T-helper 1 cell (primary cell): ENCODE results near the gene TTC13.
"Not testable (repeated sequence)": the region's sequence is repeated elsewhere in the genome, so short reads cannot be mapped to it uniquely, and the experiment has no call there.

Experiments used
- DNase-seq, 5 donors: peaks; one replicate each; pipeline ENCODE4 v3.0.0-alpha.2; 2012 to 2020

The TTC13 gene

GRCh38 chr1:230992100-230992774, 13.6 kb upstream of the TTC13 start:
- no peak for DNase-seq

GRCh38 chr1:230987448-230987847, 8.8 kb upstream of the TTC13 start:
- no peak for DNase-seq

DNA sequence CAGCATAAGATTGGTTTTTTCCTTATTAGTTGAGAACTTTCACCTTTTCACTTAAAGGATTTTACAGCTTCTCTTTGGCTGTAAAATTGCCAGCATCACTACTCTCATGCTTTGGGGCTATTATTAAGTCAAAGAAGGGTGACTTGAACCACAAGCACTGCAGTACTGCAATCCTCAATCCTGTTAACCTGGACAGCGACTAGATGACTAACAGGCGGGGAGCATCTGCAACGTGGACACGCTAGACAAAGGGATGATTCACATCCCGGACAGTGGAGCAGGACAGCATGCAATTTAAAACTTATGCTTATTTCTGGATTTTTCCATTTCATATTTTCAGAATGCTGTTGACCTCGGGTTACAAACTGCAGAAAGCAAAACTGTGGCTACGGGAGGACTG, 8.3 kb upstream of the TTC13 start:
- no peak for DNase-seq

GRCh38 chr1:230985711-230986110, 7.0 kb upstream of the TTC13 start:
- no peak for DNase-seq

GRCh38 chr1:230984622-230985515, 6.2 kb upstream of the TTC13 start:
- not testable (repeated sequence) for DNase-seq

DNA sequence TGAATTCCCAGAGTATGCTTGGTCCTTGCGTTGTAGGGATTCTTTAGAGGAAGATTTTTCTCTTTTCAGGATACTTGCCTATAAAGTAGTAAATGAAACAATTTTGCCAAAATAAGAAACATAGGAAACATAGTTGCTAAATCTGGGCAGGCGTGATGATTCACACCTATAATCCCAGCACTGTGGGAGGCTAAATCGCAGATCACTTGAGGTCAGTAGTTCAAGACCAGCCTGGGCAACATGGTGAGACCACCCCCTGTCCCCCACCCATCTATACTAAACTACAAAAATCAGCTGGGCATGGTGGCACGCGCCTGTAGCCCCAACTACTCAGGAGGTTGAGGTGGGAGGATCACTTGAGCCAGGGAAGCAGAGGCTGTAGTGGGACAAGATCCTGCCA, 5.2 kb upstream of the TTC13 start:
- no peak for DNase-seq

DNA sequence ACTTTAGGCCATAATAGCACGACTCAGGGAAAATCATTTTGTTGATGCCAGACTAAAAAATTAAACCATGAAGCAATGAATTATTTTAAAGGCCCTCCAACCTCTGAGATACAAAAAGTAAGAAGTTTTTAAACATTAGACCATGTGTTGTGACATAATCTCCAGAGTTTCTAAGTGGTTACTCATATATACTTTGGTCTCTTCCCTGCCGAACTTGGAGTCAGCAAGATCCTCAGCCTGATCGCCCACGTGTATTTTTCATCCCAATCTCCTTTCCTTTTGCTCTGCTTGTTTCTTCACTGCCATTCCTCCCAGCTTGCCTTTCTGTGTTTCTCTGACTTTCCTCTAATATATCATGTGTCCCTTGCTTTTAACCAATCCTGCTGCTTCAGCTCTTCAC, 4.0 kb upstream of the TTC13 start:
- DNase-seq, result no peak

GRCh38 chr1:230979952-230980351, 1.3 kb upstream of the TTC13 start:
- peak in 1 of 5 donors; percentile 23 for DNase-seq

DNA sequence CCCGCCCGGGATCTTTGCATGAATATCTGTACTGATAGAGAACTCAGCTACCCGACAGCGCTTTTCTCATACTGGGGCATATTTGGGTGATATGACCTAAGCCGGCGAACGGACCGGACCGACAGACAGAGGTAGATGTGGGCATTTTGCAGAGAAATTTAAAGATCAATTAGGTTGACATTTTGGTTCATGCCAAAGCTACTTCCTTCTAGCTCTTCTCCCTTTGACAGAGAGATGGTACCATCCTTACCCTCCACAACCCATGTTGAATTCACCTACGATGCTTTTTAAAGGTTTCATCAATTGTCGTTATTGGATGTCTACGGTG, 692 bp upstream of the TTC13 start:
- no peak for DNase-seq

DNA sequence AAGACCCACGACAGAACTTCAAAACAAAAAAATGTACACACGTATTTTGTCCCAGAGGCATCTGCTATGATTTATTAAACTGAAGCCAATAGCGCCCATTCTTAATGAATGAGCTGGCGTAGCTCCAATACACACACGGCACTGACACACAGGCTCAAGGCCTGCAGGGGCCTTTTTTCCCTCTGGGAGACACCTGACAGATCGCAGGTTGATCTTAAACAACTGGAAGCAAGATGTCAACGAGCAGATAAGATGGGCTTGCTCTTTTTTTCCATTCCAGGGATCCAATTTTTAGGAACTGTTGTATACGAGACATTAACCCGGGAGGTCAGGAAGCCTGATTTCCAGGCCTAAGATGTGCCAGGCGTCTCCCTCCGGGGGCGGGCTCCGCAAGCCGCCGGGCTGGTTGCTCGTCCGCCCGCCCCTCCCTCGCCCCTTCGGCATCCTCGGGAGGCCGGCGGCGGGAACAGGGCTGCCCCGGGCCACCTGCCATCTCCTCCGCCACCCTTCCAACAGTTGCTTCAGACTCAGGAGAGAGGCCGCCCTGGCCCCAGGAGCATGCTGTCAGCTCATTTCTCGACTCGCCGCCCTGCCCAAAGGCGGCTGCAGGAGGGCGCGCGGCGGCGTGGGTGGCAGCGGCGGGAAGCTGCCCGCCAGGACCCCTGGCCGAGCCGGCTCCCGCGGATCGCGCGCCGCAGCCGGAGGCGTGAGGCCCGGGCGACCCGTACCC, 735 bp downstream of the TTC13 start:
- peak in 4 of 5 donors; percentile 16 to 31 (median 22) for DNase-seq

- DNase-seq, result peak in 4 of 5 donors; percentile 19 to 75 (median 28)
These were observed 1.6 kb downstream of the TTC13 start for GRCh38 chr1:230976825-230977747.

- no peak for DNase-seq
These were observed 2.3 kb downstream of the TTC13 start for GRCh38 chr1:230976360-230976759.

DNA sequence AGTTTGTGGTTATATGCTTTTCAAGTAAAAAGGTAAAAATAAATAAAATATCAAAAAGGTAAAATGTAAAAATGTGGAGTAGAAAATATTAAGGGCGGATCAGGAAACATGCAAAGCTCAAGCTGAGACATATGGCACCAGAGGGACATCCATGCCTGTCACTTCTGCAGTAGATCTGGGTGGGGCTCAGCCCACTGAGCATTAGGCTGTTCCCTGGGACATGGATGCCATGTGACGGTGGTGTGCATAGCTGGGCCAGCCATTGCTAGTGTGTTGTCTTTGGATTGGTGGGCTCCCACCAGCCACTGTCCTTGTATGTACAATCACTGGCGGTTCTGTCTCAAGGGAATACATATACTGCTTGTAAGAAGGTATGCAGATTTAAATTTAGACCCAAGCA, 3.0 kb downstream of the TTC13 start:
- no peak for DNase-seq

GRCh38 chr1:230972855-230973271, 5.8 kb downstream of the TTC13 start:
- DNase-seq, result peak; percentile 26 to 91 (median 51)

DNA sequence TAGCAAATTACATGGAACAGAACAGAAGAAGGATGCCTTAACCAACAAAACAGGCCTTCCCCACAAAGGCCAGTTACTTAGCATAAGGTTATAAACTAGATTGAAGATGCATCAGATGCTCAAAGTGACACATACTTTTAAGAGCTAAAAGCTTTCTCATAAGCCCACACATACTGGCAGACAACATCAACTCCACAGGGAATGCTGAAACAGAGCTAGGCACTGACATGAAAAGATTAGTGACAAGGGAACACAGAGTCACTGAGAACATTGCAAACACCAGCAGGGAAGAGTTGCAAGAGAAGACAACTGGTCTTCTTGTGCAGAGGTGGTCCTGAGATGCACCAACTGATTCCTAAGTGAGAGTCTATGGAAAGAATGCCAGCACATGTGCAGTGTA, 6.9 kb downstream of the TTC13 start:
- no peak for DNase-seq

- DNase-seq, result no peak
These were observed 8.2 kb downstream of the TTC13 start for GRCh38 chr1:230970432-230970831.

DNA sequence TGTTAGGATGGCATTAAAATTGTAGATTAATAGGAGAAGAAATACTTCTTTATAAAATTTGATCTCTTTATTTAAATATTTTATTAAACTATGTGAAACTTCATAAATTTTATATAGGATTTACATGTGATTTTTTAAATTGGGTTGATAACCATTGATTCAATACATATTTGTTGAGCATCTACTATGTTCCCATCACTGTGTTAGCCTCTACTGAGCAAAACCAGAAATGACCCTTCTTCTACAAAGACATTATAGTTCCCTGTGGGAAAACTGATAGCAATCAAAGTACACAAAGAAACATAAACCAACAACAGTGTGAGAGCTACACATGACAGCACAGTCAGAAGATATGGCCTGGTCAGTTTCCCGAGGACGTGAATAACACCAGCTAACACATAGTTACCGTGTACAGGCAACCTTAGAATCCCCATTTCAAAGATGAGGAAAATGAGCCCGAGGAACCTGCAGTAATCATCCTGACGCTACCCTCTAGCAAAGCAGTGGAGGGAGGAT, 12.2 kb downstream of the TTC13 start:
- DNase-seq, result no peak

DNA sequence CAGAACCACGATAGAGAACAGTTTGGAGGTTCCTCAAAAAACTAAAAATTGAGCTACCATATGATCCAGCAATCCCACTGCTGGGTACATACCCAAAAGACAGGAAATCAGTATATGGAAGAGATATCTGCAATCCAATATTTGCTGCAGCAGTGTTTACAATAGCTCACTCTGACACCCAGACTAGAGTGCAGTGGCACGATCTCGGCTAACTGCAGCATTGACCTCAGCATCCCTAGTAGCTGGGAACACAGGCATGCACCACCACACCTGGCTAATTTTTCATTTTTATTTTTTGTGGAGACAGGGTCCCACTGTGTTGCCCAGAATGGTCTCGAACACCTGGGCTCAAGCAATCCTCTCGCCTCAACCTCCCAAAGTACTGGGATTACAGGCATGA, 13.1 kb downstream of the TTC13 start:
- DNase-seq, result no peak

DNA sequence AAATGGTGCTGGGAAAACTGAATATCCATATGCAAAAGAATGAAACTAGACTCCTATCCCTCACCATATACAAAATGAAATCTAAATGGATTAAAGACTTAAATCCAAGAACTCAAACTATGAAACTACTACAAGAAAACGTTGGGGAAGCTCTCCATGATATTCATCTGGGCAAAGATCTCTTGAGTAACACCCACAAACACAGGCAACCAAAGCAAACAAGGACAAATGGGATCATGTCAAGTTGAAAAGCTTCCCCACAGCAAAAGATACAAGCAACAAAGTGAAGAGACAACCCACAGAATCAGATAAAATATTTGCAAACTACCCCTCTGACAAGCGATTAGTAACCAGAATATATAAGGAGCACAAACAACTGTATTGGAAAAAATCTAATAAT, 13.8 kb downstream of the TTC13 start:
- no peak for DNase-seq

DNA sequence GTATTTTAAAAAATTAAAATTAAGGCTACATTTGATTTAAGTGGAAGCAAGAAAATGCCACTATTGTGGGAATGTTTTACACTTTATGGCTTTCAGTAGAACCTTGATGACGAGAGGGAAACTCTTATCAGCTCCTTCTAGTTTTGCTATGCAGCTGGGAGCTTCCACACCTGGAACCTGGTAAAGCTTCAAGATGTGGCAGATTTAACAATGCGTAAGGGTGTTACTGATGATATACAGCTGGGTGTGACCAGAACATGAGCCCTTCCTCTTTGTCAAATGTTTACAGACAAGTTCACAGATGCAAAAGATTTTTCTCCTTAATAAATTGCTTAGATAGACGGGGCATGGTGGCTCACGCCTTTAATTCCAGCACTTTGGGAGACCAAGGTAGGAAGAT, 20.3 kb downstream of the TTC13 start:
- DNase-seq, result no peak

DNA sequence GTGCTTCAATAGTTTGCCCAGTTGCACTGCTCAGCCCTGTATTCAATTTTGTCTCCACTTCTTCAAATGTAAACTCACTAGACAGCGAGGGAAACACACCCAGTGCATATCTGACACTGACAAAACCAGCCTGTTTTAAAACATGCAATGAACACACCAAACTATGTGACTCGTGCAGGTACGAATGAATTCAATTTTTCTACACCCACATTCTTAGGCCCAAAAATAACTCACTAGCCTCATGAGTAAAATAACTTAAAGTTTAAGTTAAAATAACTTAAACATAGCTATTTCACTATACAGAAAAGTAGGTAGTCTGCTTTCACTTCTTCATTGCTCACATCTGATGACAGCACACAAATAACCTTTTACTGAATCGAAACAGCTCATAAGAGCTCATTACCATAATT, 21.1 kb downstream of the TTC13 start:
- no peak for DNase-seq

DNA sequence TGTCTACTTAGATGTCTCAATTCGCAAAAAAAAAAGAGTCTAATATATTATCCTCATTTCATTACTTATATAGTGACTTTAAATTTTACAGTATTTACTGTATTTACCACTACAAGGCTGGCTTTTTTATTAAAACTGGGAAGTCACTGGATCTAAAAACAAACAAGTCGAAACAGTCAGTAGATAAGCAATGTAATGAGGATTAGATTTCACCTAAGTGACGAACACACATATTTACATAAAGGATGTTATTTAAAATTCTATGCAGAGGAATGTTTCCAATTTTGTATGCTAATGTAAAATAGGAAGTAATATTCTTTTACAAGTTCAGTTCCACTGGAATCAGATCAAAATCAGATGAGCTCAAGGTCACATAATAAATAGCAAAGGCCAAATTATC, 28.3 kb downstream of the TTC13 start:
- DNase-seq, result no peak
